Vagina (tissue), 2 donors: ENCODE results near the gene DKK2.

Source experiments
- CTCF ChIP-seq, 3 experiments: fragments of 450-650 bp in 2 of 3; fragments of 200-600 bp in 1 of 3; sonication (generic) in 1 of 3; IDR thresholded peaks; one replicate each; pipeline ENCODE4 v1.5.1; 2017 to 2019; ENCODE audit warnings: antibody characterized with exemption in 3 of 3, mild to moderate bottlenecking in 2 of 3, moderate library complexity in 2 of 3
- POLR2A ChIP-seq, 2 donors: fragments of 450-650 bp; IDR thresholded peaks; one replicate each; pipeline ENCODE4 v1.6.1; 2017; ENCODE audit warnings: antibody characterized with exemption in 2 of 2, mild to moderate bottlenecking in 2 of 2, moderate library complexity in 2 of 2

- no peak for TF ChIP-seq CTCF (IDR thresholded peaks at IDR 0.05)
- no peak for TF ChIP-seq POLR2A (IDR thresholded peaks at IDR 0.05)
Observed at GRCh38 chr4:107065201-107065600, 29.1 kb upstream of the DKK2 start.
